ENCODE measurements around the gene SELENOO. TPM values are rescaled to one million over a fixed set of nuclear protein-coding genes. Genes with fewer than 3 reads are reported as not detected.

The SELENOO gene
- total RNA-seq, 1 experiment from 2014 or later = 27.0 TPM

- TF ChIP-seq ZNF425 (CRISPR knock-in tag; conservative IDR thresholded peaks at IDR 0.05) = no peak
Measured at GRCh38 chr22:50196256-50196655, 4.6 kb upstream of the SELENOO start (continued).

- TF ChIP-seq HMGXB4 (CRISPR knock-in tag; IDR thresholded peaks at IDR 0.05) (no peak), TCF7 (CRISPR knock-in tag; IDR thresholded peaks at IDR 0.05; ENCODE audit: low read depth) (0 out of 2 replicates have a peak, but pooled peaks have one; percentile 16), ATF2 (CRISPR knock-in tag; IDR thresholded peaks at IDR 0.05; ENCODE audit: borderline replicate concordance, low read depth) (no peak)
- Mint-ChIP-seq H3K4me1 (peaks cover 7% of the 10 kb centered on the region), H3K27ac (no peak overlapping the region), H3K4me3 (no peak overlapping the region), H3K9me3 (no peaks in the 10 kb centered on the region), H3K27me3 (ENCODE audit: low read depth) (no peaks in the 10 kb centered on the region), H3K36me3 (no peaks in the 10 kb centered on the region)
- CTCF ChIA-PET = interaction anchor here (1.3 to 1.4 kb wide), 2 partner anchors 10 to 55 kb away, joined by 3 read pairs; no protein-coding TSS in a partner anchor
- POLR2A ChIA-PET = no interaction called here
- DNase-seq (ENCODE audit: low spot score) (no peak), ATAC-seq (no peak)
Measured at GRCh38 chr22:50197000-50197800, 3.6 kb upstream of the SELENOO start.

- H3K27ac Mint-ChIP-seq = no peak overlapping the region
- CTCF ChIA-PET = interaction anchor here (0.9 kb wide), 1 partner anchor 9 kb away, joined by 7 read pairs; no protein-coding TSS in a partner anchor
- TF ChIP-seq SMAD4 (CRISPR knock-in tag; IDR thresholded peaks at IDR 0.05) (no peak), JUN (CRISPR knock-in tag; IDR thresholded peaks at IDR 0.05) (no peak), FOXP1 (CRISPR knock-in tag; IDR thresholded peaks at IDR 0.05; ENCODE audit: borderline replicate concordance) (no peak), MAX (CRISPR knock-in tag; IDR thresholded peaks at IDR 0.05) (no peak), FOXP4 (CRISPR knock-in tag; IDR thresholded peaks at IDR 0.05) (no peak), ZNF138 (CRISPR knock-in tag; conservative IDR thresholded peaks at IDR 0.05) (no peak), ZNF532 (CRISPR knock-in tag; IDR thresholded peaks at IDR 0.05; ENCODE audit: borderline replicate concordance) (no peak), IRF1 (CRISPR knock-in tag; IDR thresholded peaks at IDR 0.05) (no peak)
Measured at GRCh38 chr22:50197856-50198623, 2.8 kb upstream of the SELENOO start.

More at GRCh38 chr22:50197856-50198623, 2.8 kb upstream of the SELENOO start:
- Mint-ChIP-seq H3K36me3 (peaks cover 3% of the 10 kb centered on the region; the same call in 1 of the 2 replicates), H3K9me3 (no peaks in the 10 kb centered on the region), H3K27me3 (ENCODE audit: low read depth) (no peaks in the 10 kb centered on the region), H3K4me3 (no peak overlapping the region), H3K4me1 (peaks cover 12% of the 10 kb centered on the region)
- POLR2A ChIA-PET = no interaction called here
- DNase-seq (ENCODE audit: low spot score) (no peak), ATAC-seq (no peak)

Data from WTC11 (cell line).